ENCODE measurements around the gene RAB11FIP4. TPM values are rescaled to one million over a fixed set of nuclear protein-coding genes. Genes with fewer than 3 reads are reported as not detected.

RAB11FIP4 gene
- total RNA-seq, 4 donors from 2014 or later, result 41.0 to 173 (median 53.7) TPM

DNA sequence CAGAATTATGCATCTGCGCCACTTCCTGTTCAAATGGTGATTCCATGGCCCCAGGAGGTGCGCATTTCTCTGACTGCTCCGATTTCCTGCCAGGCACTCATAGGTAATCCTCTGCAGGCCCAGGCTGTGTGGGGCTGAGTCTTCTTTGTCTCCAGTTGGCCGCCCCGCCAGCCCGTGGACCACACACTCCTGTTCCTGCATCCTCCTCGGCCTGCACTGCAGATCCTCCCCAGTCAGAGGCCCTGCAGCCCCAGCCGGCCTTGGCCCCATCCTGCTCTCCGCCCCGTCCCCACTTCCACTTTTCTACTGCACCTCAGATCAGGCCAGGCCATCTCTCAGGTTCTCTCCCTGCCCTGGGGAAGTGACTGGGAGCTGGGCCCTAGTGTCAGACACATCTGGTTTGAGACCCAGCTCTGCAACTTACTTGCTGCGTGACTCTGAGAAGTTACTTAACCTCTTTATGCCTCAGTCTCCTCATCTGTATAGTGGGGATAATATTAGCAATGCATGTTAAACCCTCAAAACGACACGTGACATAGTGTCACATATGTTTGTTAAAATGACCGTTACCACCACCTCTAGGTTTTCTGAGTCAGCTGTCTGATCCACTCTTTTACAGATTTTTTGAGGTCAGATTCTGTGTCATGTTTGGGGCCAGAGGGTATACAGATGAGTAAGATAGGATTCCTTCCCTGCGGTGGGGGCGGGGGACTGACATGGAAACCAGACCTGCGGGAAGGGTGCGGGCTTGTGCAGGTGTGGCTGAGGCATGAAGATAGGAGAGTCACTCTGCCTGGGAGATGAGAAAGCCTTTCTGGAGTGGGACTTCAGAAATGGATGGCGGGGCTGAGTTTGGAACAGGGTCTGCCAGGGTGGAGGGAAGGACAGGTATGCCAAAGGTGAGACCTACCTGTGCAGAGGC is 12.8 kb downstream of the RAB11FIP4 start:
- whole genome bisulfite sequencing, 2 donors (ENCODE audit: low coverage in 1 of 2), result 75 to 76% methylated on average over 5 to 18 of the region's 19 CpGs
- intact Hi-C loops (cut with DNase I; ENCODE audit: low total_unique reads), result no loop called here
- no peak for DNase-seq
- Histone ChIP-seq H3K9me3 (no peaks in the 10 kb centered on the region), H3K27ac (no peak overlapping the region), H3K27me3 (peaks cover 6% of the 10 kb centered on the region), H3K4me3 (no peak overlapping the region), H3K36me3 (no peaks in the 10 kb centered on the region), H3K4me1 (no peaks in the 10 kb centered on the region)
- in situ Hi-C loops (cut with MboI; ENCODE audit: low pct_ligation_motif_present in 1 of 4, low pct_unique_long_range_greater_than_20kb in 1 of 4, low sequenced_read_pairs in 3 of 4), result no loop called here
- no peak for TF ChIP-seq POLR2A (IDR thresholded peaks at IDR 0.05)
- TF ChIP-seq CTCF (IDR thresholded peaks at IDR 0.05), result no peak
- no peak for TF ChIP-seq POLR2AphosphoS5 (IDR thresholded peaks at IDR 0.05)
- no peak for TF ChIP-seq EP300 (IDR thresholded peaks at IDR 0.05; ENCODE audit: low read depth)

- intact Hi-C loops (cut with DNase I; ENCODE audit: low total_unique reads), result no loop called here
- H3K36me3 ChIP-seq, result no peaks in the 10 kb centered on the region
- H3K4me1 ChIP-seq, result no peaks in the 10 kb centered on the region
- no peak overlapping the region for H3K27ac ChIP-seq
- no peak overlapping the region for H3K4me3 ChIP-seq
- no peak for TF ChIP-seq POLR2A (IDR thresholded peaks at IDR 0.05)
- no peak for TF ChIP-seq CTCF (IDR thresholded peaks at IDR 0.05)
- no peak for TF ChIP-seq EP300 (IDR thresholded peaks at IDR 0.05; ENCODE audit: low read depth)
- TF ChIP-seq POLR2AphosphoS5 (IDR thresholded peaks at IDR 0.05), result no peak
- H3K9me3 ChIP-seq, result no peaks in the 10 kb centered on the region
- no peaks in the 10 kb centered on the region for H3K27me3 ChIP-seq
- in situ Hi-C loops (cut with MboI; ENCODE audit: low pct_ligation_motif_present in 1 of 4, low pct_unique_long_range_greater_than_20kb in 1 of 4, low sequenced_read_pairs in 3 of 4), result no loop called here
- no peak for DNase-seq
- 50 to 55% methylated on average over 1 to 3 of the region's 5 CpGs for WGBS, 2 donors (ENCODE audit: low coverage in 1 of 2)
Measured at GRCh38 chr17:31405890-31406371, 14.5 kb downstream of the RAB11FIP4 start.

GRCh38 chr17:31408586-31408985 is 17.1 kb downstream of the RAB11FIP4 start:
- Histone ChIP-seq H3K4me3 (no peak overlapping the region), H3K27me3 (no peaks in the 10 kb centered on the region), H3K27ac (no peak overlapping the region), H3K36me3 (no peaks in the 10 kb centered on the region), H3K4me1 (no peaks in the 10 kb centered on the region), H3K9me3 (no peaks in the 10 kb centered on the region)
- TF ChIP-seq POLR2A (IDR thresholded peaks at IDR 0.05) (no peak), CTCF (IDR thresholded peaks at IDR 0.05) (no peak), EP300 (IDR thresholded peaks at IDR 0.05; ENCODE audit: low read depth) (no peak), POLR2AphosphoS5 (IDR thresholded peaks at IDR 0.05) (no peak)
- WGBS, 2 donors (ENCODE audit: low coverage in 1 of 2), result 82 to 100% methylated on average over 1 to 4 of the region's 4 CpGs
- in situ Hi-C loops (cut with MboI; ENCODE audit: low pct_ligation_motif_present in 1 of 4, low pct_unique_long_range_greater_than_20kb in 1 of 4, low sequenced_read_pairs in 3 of 4), result no loop called here
- intact Hi-C loops (cut with DNase I; ENCODE audit: low total_unique reads), result no loop called here
- no peak for DNase-seq

DNA sequence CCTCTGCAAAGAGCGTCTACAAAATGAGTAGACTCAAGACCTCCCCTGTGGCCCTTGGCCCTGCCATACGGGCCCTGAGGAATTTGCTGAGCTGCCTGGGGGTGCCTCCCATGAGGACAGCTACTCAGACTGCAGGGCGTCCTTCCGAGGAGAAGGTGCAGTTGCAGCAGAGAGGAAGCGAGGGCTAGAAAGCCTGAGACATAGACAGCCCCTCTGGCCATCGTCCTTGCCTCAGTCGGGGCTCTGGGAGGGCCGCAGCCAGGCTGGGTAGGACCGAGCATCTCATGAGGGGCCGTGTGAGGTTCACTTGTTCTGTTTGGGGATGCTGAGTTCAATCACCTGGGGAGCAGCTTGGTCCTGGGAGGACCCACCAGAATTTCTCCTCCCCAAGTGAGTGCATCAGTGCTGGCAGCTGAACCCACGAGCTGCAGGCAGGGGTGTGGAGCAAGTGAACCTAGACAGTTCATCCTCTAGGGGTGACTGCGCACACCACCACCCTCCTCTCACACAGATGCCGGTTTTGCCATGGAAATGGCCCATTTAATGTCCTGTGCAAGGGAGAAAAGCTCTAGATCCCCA is 20.3 kb downstream of the RAB11FIP4 start:
- Histone ChIP-seq H3K9me3 (no peaks in the 10 kb centered on the region), H3K36me3 (no peaks in the 10 kb centered on the region), H3K27ac (no peak overlapping the region), H3K27me3 (no peaks in the 10 kb centered on the region), H3K4me3 (no peak overlapping the region), H3K4me1 (peaks cover 0 to 5% (median 0%) of the 10 kb centered on the region in 4 donors)
- DNase-seq, result no peak
- 82% methylated on average over 13 of the region's 13 CpGs; no CpG with 5 or more reads in 1 of the 2 donors for WGBS, 2 donors (ENCODE audit: low coverage in 1 of 2)
- intact Hi-C loops (cut with DNase I; ENCODE audit: low total_unique reads), result no loop called here
- TF ChIP-seq POLR2AphosphoS5 (IDR thresholded peaks at IDR 0.05), result no peak
- TF ChIP-seq EP300 (IDR thresholded peaks at IDR 0.05; ENCODE audit: low read depth), result no peak
- no peak for TF ChIP-seq CTCF (IDR thresholded peaks at IDR 0.05)
- no peak for TF ChIP-seq POLR2A (IDR thresholded peaks at IDR 0.05)
- in situ Hi-C loops (cut with MboI; ENCODE audit: low pct_ligation_motif_present in 1 of 4, low pct_unique_long_range_greater_than_20kb in 1 of 4, low sequenced_read_pairs in 3 of 4), result no loop called here

All from transverse colon (tissue), 4 donors.